Vagina (tissue), 2 donors: ENCODE measurements around the gene TSGA10IP. TPM values are rescaled to one million over a fixed set of nuclear protein-coding genes. Genes with fewer than 3 reads are reported as not detected.
A peak's percentile ranks its signal among the peaks of the same experiment; 100 is the strongest.

Experiments used
- DNase-seq, 2 donors: peaks; one replicate each; pipeline ENCODE4 v3.0.0-alpha.2; 2017; ENCODE audit errors: extremely low spot score in 2 of 2
- H3K27ac ChIP-seq: fragments of 200-600 bp; sonication (generic); one replicate; pipeline ENCODE4 v1.5.1; 2019
- H3K27me3 ChIP-seq: fragments of 200-600 bp; sonication (generic); one replicate; pipeline ENCODE4 v1.5.1; 2019
- H3K36me3 ChIP-seq, 2 donors: fragments of 200-600 bp; sonication (generic); one replicate each; pipeline ENCODE4 v1.5.1; 2017 to 2019
- H3K4me1 ChIP-seq: fragments of 200-600 bp; sonication (generic); one replicate; pipeline ENCODE4 v1.5.1; 2019
- H3K4me3 ChIP-seq, 2 donors: fragments of 200-600 bp; sonication (generic); 1 replicate in 1 of 2; 2 replicates in 1 of 2; pipeline ENCODE4 v1.5.1; 2016 to 2019
- H3K9me3 ChIP-seq: fragments of 200-600 bp; sonication (generic); one replicate; pipeline ENCODE4 v1.5.1; 2019
- POLR2A ChIP-seq, 2 donors: fragments of 450-650 bp; IDR thresholded peaks; one replicate each; pipeline ENCODE4 v1.6.1; 2017; ENCODE audit warnings: antibody characterized with exemption in 2 of 2, mild to moderate bottlenecking in 2 of 2, moderate library complexity in 2 of 2
- POLR2AphosphoS5 ChIP-seq, 2 donors: sonication (generic); formaldehyde crosslinking; IDR thresholded peaks; one replicate each; pipeline ENCODE4 v1.9.0; 2017; ENCODE audit warnings: antibody characterized with exemption in 2 of 2, mild to moderate bottlenecking in 2 of 2, low read depth in 1 of 2; ENCODE audit not compliant: insufficient read depth in 1 of 2
- intact Hi-C: fragments of 100-400 bp; cut with DNase I; formaldehyde crosslinking; loops from one replicate; pipeline ENCODE4 v1.15.1; 2023
- total RNA-seq: library from RNA; depleted of rRNA; stranded (reverse); fragments of >200 nt; gene quantifications from one replicate; pipeline ENCODE4 v1.2.3, GENCODE V29; 2016
- TF ChIP-seq, protein P1 (sequence below), 3 experiments: fragments of 450-650 bp in 2 of 3; fragments of 200-600 bp in 1 of 3; sonication (generic) in 1 of 3; IDR thresholded peaks; one replicate each; pipeline ENCODE4 v1.5.1; 2017 to 2019; ENCODE audit warnings: antibody characterized with exemption in 3 of 3, mild to moderate bottlenecking in 2 of 3, moderate library complexity in 2 of 3

Gene TSGA10IP
- total RNA-seq: not detected

DNA sequence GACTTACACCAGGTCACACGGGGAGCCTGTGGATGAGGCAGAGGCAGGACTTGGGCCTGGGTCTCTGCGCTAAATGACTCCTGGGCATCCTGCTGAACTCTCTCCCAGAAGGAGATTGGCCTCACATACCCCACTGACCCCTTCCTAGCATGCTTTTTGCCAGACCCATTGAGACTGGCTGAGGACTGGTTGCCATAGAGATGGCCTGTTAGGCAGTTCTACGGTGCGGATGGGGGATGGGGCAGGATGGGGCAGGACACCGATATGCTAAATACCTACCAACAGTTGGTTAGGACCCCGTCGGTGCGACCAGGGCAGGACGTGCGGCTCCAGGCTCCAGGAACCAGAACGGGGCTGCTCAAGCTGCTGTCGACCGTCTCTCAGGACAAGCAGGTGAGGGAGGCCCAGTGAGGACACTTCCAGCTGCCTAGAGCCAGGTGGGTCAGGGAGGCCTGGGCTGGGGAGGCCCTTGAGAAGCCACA, at the start of gene TSGA10IP:
TSS of gene TSGA10IP (plus strand) at position 51 of the 482 bp plus-strand sequence. CDS start at position 247, 196 bp downstream.
- intact Hi-C loops: no loop called here
- no peaks in the 10 kb centered on the region for H3K4me1 ChIP-seq
- no peaks in the 10 kb centered on the region for H3K9me3 ChIP-seq
- no peaks in the 10 kb centered on the region for H3K27me3 ChIP-seq
- DNase-seq: no peak
- H3K36me3 ChIP-seq: no peaks in the 10 kb centered on the region
- no peak within 1 kb of the TSS for H3K27ac ChIP-seq
- no peak within 1 kb of the TSS for H3K4me3 ChIP-seq
- no peak for TF ChIP-seq POLR2AphosphoS5 (IDR thresholded peaks at IDR 0.05; ENCODE audit: insufficient read depth in 1 of 2, low read depth in 1 of 2)
- no peak for TF ChIP-seq POLR2A (IDR thresholded peaks at IDR 0.05)
- TF ChIP-seq, protein P1, sequence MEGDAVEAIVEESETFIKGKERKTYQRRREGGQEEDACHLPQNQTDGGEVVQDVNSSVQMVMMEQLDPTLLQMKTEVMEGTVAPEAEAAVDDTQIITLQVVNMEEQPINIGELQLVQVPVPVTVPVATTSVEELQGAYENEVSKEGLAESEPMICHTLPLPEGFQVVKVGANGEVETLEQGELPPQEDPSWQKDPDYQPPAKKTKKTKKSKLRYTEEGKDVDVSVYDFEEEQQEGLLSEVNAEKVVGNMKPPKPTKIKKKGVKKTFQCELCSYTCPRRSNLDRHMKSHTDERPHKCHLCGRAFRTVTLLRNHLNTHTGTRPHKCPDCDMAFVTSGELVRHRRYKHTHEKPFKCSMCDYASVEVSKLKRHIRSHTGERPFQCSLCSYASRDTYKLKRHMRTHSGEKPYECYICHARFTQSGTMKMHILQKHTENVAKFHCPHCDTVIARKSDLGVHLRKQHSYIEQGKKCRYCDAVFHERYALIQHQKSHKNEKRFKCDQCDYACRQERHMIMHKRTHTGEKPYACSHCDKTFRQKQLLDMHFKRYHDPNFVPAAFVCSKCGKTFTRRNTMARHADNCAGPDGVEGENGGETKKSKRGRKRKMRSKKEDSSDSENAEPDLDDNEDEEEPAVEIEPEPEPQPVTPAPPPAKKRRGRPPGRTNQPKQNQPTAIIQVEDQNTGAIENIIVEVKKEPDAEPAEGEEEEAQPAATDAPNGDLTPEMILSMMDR (IDR thresholded peaks at IDR 0.05): no peak

DNA sequence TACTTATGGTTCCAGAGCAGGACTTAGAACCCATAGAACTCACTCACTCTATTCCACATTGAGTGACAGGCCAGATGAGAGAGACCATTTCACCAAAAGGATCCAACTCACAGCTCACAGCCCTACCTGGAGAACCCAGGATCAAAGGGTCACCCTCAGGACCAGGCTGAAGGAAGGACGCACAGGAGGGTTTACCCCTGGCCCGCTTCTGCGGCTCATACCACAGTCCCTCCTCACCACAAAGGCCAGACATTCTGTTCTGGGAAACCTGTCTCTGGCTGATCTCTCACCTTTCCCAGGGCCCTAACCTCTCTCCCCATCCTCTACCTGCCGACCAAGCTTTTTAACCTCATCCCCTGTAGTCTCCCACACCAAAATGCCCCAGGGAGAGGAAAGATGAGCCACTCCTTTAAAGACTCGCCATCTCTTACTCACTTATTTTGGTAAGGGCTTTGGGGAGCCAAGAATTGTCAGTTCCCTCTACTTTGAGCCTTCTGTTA, 49.7 kb upstream of the TSGA10IP start:
- no peaks in the 10 kb centered on the region for H3K27me3 ChIP-seq
- no peaks in the 10 kb centered on the region for H3K9me3 ChIP-seq
- intact Hi-C loops: no loop called here
- H3K4me1 ChIP-seq: peaks cover 52% of the 10 kb centered on the region
- no peaks in the 10 kb centered on the region for H3K36me3 ChIP-seq
- no peak overlapping the region for H3K4me3 ChIP-seq
- TF ChIP-seq POLR2A (IDR thresholded peaks at IDR 0.05) (no peak), POLR2AphosphoS5 (IDR thresholded peaks at IDR 0.05; ENCODE audit: insufficient read depth in 1 of 2, low read depth in 1 of 2) (no peak)
- TF ChIP-seq, protein P1 (IDR thresholded peaks at IDR 0.05): no peak
- H3K27ac ChIP-seq: no peak overlapping the region
- no peak for DNase-seq

DNA sequence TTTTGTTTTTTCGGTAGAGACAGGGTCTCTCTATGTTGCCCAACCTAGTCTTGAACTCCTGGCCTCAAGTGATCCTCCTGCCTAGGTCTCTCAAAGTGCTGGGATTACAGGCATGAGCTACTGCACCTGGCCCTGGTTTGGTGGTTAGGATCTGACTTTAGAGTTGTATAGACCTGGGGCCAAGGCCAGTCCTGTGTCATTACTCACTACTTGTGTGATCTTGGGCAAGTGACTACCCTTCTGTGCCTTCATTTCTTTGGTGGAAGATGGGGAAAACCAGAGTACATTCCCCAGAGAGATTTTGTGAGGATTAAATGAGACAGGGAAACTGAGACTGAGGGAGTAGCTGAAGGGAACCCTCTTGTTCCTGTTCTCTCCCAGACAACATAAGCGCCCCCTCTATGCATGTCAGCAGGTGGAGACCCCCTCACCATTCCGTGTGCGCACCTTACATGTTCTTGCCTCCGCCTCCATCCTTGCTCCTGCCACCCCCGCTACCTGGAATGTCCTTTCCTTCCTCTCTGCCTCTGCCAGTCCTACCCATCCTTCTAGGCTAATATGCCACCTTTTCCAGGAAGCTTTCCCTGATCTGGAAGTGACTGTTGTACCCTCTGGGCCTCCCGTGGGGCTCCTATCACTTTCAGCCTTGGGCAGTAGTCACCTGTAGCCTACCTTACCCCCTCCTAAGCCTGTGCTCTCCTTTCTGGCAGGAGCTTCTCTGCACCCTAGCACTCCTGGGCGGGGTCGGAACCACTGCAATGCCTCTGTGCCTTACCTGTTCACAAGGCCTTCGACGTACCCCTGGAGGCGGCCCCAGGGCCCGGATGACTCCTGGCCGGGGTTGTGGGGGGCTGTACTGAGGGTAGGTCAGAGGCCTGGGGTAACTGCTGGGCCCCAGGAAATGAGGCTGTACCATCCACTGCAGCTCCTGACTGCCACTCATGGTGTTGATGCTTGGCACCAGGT, 49.0 kb upstream of the TSGA10IP start:
- intact Hi-C loops: no loop called here
- Histone ChIP-seq H3K27me3 (no peaks in the 10 kb centered on the region), H3K4me1 (peaks cover 47% of the 10 kb centered on the region), H3K27ac (no peak overlapping the region), H3K4me3 (no peak overlapping the region), H3K36me3 (no peaks in the 10 kb centered on the region), H3K9me3 (no peaks in the 10 kb centered on the region)
- DNase-seq: no peak
- no peak for TF ChIP-seq POLR2A (IDR thresholded peaks at IDR 0.05)

DNA sequence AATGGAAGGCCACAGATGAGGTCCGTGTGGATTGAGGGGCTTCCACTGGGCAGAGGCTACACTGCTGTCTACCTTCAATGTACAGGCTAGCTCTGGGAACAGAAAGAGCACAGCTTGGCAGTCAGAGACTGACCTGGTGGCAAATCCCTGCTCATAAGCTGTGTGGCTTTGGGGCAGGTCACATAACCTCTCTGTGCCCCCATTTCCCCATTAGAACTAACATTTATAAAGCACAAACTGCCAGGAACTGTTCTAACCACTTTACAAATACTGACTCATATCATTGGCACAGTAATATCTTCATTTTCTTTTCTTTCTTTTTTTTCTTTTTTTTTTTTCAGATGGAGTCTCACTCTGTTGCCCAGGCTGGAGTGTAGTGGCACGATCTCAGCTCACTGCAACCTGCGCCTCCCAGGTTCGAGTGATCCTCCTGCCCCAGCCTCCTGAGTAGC, 48.2 kb upstream of the TSGA10IP start:
- Histone ChIP-seq H3K27me3 (no peaks in the 10 kb centered on the region), H3K9me3 (no peaks in the 10 kb centered on the region), H3K27ac (no peak overlapping the region), H3K36me3 (no peaks in the 10 kb centered on the region), H3K4me3 (no peak overlapping the region), H3K4me1 (peaks cover 40% of the 10 kb centered on the region)
- TF ChIP-seq, protein P1 (IDR thresholded peaks at IDR 0.05): no peak
- no peak for DNase-seq
- intact Hi-C loops: no loop called here

DNA sequence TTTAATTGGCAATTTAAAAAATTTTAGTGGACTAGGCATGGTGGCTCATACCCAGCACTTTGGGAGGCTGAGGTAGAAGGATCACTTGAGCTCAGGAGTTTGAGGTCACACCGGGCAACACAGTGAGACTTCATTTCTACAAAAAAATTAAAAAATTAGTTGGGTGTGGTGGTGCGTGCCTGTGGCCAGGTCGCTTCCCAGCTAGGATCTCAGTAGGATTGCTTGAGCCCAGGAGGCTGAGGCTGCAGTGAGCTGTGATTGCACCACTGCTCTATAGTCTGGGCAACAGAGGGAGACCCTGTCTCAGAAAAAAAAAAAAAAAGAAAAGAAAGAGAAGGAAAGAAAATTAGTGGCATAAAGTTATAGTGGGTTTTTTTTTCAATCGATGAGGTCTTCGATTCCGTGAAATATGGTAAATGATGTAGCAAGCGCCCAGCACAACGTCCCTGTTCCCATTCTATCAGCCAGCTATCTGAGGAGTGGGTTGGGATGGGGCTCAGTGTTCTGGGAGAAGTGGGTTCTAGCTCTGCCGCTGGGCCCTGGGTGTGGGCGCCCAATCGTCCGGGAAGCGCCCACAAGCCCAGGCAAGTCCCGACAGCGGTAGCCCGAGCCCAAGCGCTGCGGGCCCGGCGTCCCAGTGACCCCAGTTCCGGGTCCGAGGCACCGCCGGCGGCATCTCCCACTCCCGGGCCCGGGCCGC, 46.5 kb upstream of the TSGA10IP start:
- no peaks in the 10 kb centered on the region for H3K27me3 ChIP-seq
- no peaks in the 10 kb centered on the region for H3K36me3 ChIP-seq
- TF ChIP-seq, protein P1 (IDR thresholded peaks at IDR 0.05): no peak
- TF ChIP-seq POLR2AphosphoS5 (IDR thresholded peaks at IDR 0.05; ENCODE audit: insufficient read depth in 1 of 2, low read depth in 1 of 2): no peak
- TF ChIP-seq POLR2A (IDR thresholded peaks at IDR 0.05): no peak
- intact Hi-C loops: no loop called here
- H3K4me1 ChIP-seq: peaks cover 22% of the 10 kb centered on the region
- H3K4me3 ChIP-seq: peak overlapping the region; percentile 55 to 56
- no peaks in the 10 kb centered on the region for H3K9me3 ChIP-seq
- DNase-seq: no peak
- peak overlapping the region; percentile 69 for H3K27ac ChIP-seq
